GM23338 (cell line): Measurements from ENCODE around the gene DNAH11. TPM values are rescaled to one million over a fixed set of nuclear protein-coding genes. Genes with fewer than 3 reads are reported as not detected.
"Not testable (repeated sequence)": the region's sequence is repeated elsewhere in the genome, so short reads cannot be mapped to it uniquely, and the experiment has no call there.

ENCODE experiments used
- ATAC-seq: fragments of 200-7000 bp; cut with Tn5 transposase; 3 replicates; pipeline ENCODE4 v1.9.1; 2020
- DNase-seq: peaks from one replicate; pipeline ENCODE4 v3.0.0-alpha.2; 2015; ENCODE audit warnings: low spot score
- H2AFZ ChIP-seq: fragments of 200-600 bp; sonication (generic); 2 replicates; pipeline ENCODE4 v1.8.0; 2016; ENCODE audit warnings: antibody characterized with exemption, mild to moderate bottlenecking, moderate library complexity
- H3F3A ChIP-seq: fragments of 200-600 bp; sonication (generic); replicated peaks from 2 replicates; pipeline ENCODE4 v1.8.0; 2017; ENCODE audit warnings: antibody characterized with exemption, mixed run types, low read depth
- H3K27ac ChIP-seq: fragments of 200-600 bp; sonication (generic); 2 replicates; pipeline ENCODE4 v1.6.1; 2016; ENCODE audit warnings: low read depth
- H3K27me3 ChIP-seq: fragments of 200-600 bp; sonication (generic); 2 replicates; pipeline ENCODE4 v1.8.0; 2016; ENCODE audit warnings: mild to moderate bottlenecking, mixed run types, moderate library complexity; ENCODE audit not compliant: insufficient read depth
- H3K36me3 ChIP-seq: fragments of 200-600 bp; sonication (generic); 2 replicates; pipeline ENCODE4 v1.8.0; 2016; ENCODE audit warnings: mild to moderate bottlenecking; ENCODE audit not compliant: insufficient read depth
- H3K4me1 ChIP-seq: fragments of 200-600 bp; sonication (generic); 2 replicates; pipeline ENCODE4 v1.8.0; 2016; ENCODE audit warnings: mild to moderate bottlenecking, moderate library complexity; ENCODE audit not compliant: insufficient read depth
- H3K4me2 ChIP-seq: fragments of 200-600 bp; sonication (generic); 2 replicates; pipeline ENCODE4 v1.7.1; 2017; ENCODE audit warnings: mixed run types
- H3K4me3 ChIP-seq: fragments of 200-600 bp; sonication (generic); 2 replicates; pipeline ENCODE4 v1.6.1; 2016; ENCODE audit warnings: mixed run types
- H3K79me2 ChIP-seq: fragments of 200-600 bp; sonication (generic); replicated peaks from 2 replicates; pipeline ENCODE4 v1.8.0; 2017; ENCODE audit warnings: mild to moderate bottlenecking; ENCODE audit not compliant: insufficient read depth
- H3K9me2 ChIP-seq: fragments of 200-600 bp; sonication (generic); 2 replicates; pipeline ENCODE4 v1.8.0; 2017; ENCODE audit not compliant: insufficient read depth
- H4K20me1 ChIP-seq: fragments of 200-600 bp; sonication (generic); replicated peaks from 2 replicates; pipeline ENCODE4 v1.8.0; 2017; ENCODE audit warnings: mild to moderate bottlenecking; ENCODE audit not compliant: insufficient read depth
- H3K27ac Mint-ChIP-seq: 2 replicates; pipeline ENCODE4 v1.8.0; 2020; ENCODE audit warnings: inconsistent platforms, mild to moderate bottlenecking, moderate library complexity, mixed read lengths
- H3K27me3 Mint-ChIP-seq: 3 replicates; pipeline ENCODE4 v1.8.0; 2022; ENCODE audit warnings: low read depth, mild to moderate bottlenecking, moderate library complexity, mixed read lengths, inconsistent platforms; ENCODE audit not compliant: insufficient read depth, poor library complexity
- H3K36me3 Mint-ChIP-seq: 3 replicates; pipeline ENCODE4 v1.8.0; 2021; ENCODE audit warnings: low read depth, mild to moderate bottlenecking, inconsistent platforms, moderate library complexity, mixed read lengths
- H3K4me1 Mint-ChIP-seq: 3 replicates; pipeline ENCODE4 v1.8.0; 2020; ENCODE audit warnings: mild to moderate bottlenecking, inconsistent platforms, mixed read lengths
- H3K4me3 Mint-ChIP-seq: 3 replicates; pipeline ENCODE4 v1.8.0; 2021; ENCODE audit warnings: moderate library complexity, mild to moderate bottlenecking, inconsistent platforms, mixed read lengths
- H3K9me3 Mint-ChIP-seq: 3 replicates; pipeline ENCODE4 v1.8.0; 2020; ENCODE audit warnings: moderate library complexity, mild to moderate bottlenecking, inconsistent platforms, mixed read lengths
- CREB1 ChIP-seq: fragments of 250-450 bp; sonication (Bioruptor Pico); IDR thresholded peaks from 2 replicates; pipeline ENCODE4 v1.5.0; 2020; ENCODE audit warnings: low read depth, mild to moderate bottlenecking, moderate library complexity
- JUNB ChIP-seq: IDR thresholded peaks from one replicate; pipeline ENCODE4 v1.6.1; 2016; ENCODE audit warnings: antibody characterized with exemption; ENCODE audit not compliant: unreplicated experiment
- POLR2AphosphoS5 ChIP-seq: IDR thresholded peaks from 2 replicates; pipeline ENCODE4 v1.6.1; 2016; ENCODE audit warnings: antibody characterized with exemption, low read depth
- STAT1 ChIP-seq: IDR thresholded peaks from one replicate; pipeline ENCODE4 v1.6.1; 2016; ENCODE audit warnings: antibody characterized with exemption; ENCODE audit not compliant: unreplicated experiment
- polyA plus RNA-seq: library from polyadenylated mRNA; unstranded; fragments of >200 nt; fragmentation: Nextera tagmentation; extraction: Ambion mirVana; gene quantifications from 2 replicates; pipeline ENCODE4 v1.2.1, GENCODE V29; 2016
- total RNA-seq: library from RNA; depleted of rRNA; stranded (reverse); fragments of >200 nt; shearing (Covaris generic); gene quantifications from 2 replicates; pipeline ENCODE4 v1.2.3, GENCODE V29; 2014

The DNAH11 gene
- total and polyA plus RNA-seq, 2 experiments from 2014 or later, result 9.3 TPM

DNA sequence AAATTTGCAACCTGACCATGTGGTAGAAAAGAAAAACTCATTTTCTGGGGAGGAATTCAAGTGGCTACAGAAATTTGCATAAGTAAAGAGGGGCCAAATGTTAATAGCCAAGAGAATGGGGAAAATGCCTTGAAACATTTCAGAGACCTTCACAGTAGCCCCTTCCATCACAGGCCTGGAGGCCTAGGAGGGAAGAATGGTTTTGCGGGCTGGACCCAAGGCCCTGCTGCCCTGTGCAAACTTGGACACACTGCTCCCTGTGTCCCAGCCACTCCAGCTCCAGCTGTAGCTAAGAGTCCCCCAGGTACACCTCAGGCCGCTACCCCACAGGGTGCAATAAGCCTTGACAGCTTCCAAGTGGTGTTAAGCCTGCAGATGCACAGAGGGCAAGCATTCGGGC, 16.4 kb upstream of the DNAH11 start (continued):
- no peak for TF ChIP-seq CREB1 (CRISPR knock-in tag)

DNA sequence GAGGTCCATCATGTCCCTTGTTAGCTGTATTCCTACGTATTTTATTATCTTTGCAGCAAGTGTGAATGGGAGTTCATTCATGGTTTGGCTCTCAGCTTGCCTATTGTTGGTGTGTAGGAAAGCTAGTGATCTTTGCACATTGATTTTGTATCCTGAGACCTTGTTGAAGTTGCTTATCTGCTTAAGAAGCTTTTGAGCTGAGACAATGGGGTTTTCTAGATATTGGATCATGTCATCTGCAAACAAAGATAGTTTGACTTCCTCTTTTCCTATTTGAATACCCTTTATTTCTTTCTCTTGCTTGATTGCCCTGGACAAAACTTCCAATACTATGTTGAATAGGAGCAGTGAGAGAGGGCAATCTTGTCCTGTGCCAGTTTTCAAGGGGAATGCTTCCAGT, 10.4 kb upstream of the DNAH11 start:
- not testable (repeated sequence) for H3K4me3 Mint-ChIP-seq, H3F3A ChIP-seq, ATAC-seq, H3K4me1 Mint-ChIP-seq, H3K4me2 ChIP-seq, H3K27me3 Mint-ChIP-seq, H3K9me2 ChIP-seq, DNase-seq, H3K4me3 ChIP-seq, H3K4me1 ChIP-seq, H3K27ac ChIP-seq, H3K27me3 ChIP-seq, H3K79me2 ChIP-seq, H2AFZ ChIP-seq, H3K27ac Mint-ChIP-seq, H4K20me1 ChIP-seq, H3K36me3 ChIP-seq
- Mint-ChIP-seq H3K36me3 (peaks cover 21% of the 10 kb centered on the region), H3K9me3 (peaks cover 42% of the 10 kb centered on the region)

- not testable (repeated sequence) for ATAC-seq, H3K79me2 ChIP-seq, H2AFZ ChIP-seq, H3K4me1 Mint-ChIP-seq, H3K9me2 ChIP-seq, H4K20me1 ChIP-seq, H3F3A ChIP-seq, H3K4me3 Mint-ChIP-seq, H3K27ac ChIP-seq, H3K4me1 ChIP-seq, H3K27me3 Mint-ChIP-seq, H3K4me2 ChIP-seq, H3K27me3 ChIP-seq, H3K4me3 ChIP-seq, H3K36me3 ChIP-seq, H3K27ac Mint-ChIP-seq, DNase-seq
- Mint-ChIP-seq H3K36me3 (peaks cover 19% of the 10 kb centered on the region), H3K9me3 (peaks cover 35% of the 10 kb centered on the region)
Measured at GRCh38 chr7:21533646-21534045, 9.2 kb upstream of the DNAH11 start.

DNA sequence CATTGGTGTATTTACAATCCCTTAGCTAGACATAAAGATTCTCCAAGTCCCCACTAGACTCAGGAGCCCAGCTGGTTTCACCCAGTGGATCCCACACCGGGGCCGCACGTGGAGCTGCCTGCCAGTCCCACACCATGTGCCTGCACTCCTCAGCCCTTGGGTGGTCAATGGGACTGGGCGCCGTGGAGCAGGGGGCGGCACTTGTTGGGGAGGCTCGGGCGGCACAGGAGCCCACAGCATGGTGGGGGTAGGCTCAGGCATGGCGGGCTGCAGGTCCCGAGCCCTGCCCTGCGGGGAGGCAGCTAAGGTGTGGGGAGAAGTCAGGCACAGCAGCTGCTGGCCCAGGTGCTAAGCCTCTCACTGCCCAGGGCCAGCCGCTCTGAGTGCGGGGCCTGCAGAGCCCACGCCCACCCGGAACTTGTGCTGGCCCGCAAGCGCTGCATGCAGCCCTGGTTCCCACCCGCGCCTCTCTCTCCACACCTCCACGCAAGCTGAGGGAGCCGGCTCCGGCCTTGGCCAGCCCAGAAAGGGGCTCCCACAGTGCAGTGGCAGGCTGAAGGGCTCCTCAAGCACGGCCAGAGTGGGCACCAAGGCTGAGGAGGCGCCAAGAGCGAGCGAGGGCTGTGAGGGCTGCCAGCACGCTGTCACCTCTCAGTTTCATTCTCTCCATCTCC, 6.3 kb upstream of the DNAH11 start:
- not testable (repeated sequence) for H4K20me1 ChIP-seq, DNase-seq, H3K4me3 ChIP-seq, H3K4me2 ChIP-seq, H3K4me3 Mint-ChIP-seq, H2AFZ ChIP-seq, H3K27ac ChIP-seq, ATAC-seq, H3K27me3 ChIP-seq, H3K27me3 Mint-ChIP-seq, H3K79me2 ChIP-seq, H3K27ac Mint-ChIP-seq, H3K9me2 ChIP-seq, H3F3A ChIP-seq, H3K36me3 ChIP-seq
- H3K4me1 ChIP-seq, result peaks cover 25% of the 10 kb centered on the region
- Mint-ChIP-seq H3K9me3 (peaks cover 30% of the 10 kb centered on the region), H3K36me3 (peaks cover 19% of the 10 kb centered on the region), H3K4me1 (peaks cover 21% of the 10 kb centered on the region)

GRCh38 chr7:21538936-21539495, 3.8 kb upstream of the DNAH11 start:
- no peak for DNase-seq
- Histone ChIP-seq H4K20me1 (no peaks in the 10 kb centered on the region), H2AFZ (no peak overlapping the region), H3K36me3 (no peaks in the 10 kb centered on the region), H3K4me1 (peaks cover 39% of the 10 kb centered on the region), H3K79me2 (no peaks in the 10 kb centered on the region), H3K4me3 (no peak overlapping the region), H3K27me3 (peaks cover 18% of the 10 kb centered on the region), H3F3A (no peaks in the 10 kb centered on the region), H3K27ac (peak overlapping the region; percentile 32; the same call in 1 of the 2 replicates), H3K9me2 (no peaks in the 10 kb centered on the region), H3K4me2 (peak overlapping the region; percentile 58; the same call in 1 of the 2 replicates)
- Mint-ChIP-seq H3K9me3 (peaks cover 20% of the 10 kb centered on the region), H3K4me3 (no peak overlapping the region), H3K36me3 (peaks cover 19% of the 10 kb centered on the region), H3K27ac (no peak overlapping the region), H3K27me3 (peaks cover 16% of the 10 kb centered on the region), H3K4me1 (peaks cover 24% of the 10 kb centered on the region)
- ATAC-seq, result no peak
- TF ChIP-seq JUNB (no peak), STAT1 (no peak), POLR2AphosphoS5 (no peak)
